ENCODE results near the gene RUBCNL.
"Not testable (repeated sequence)": the region's sequence is repeated elsewhere in the genome, so short reads cannot be mapped to it uniquely, and the experiment has no call there.

RUBCNL gene

DNA sequence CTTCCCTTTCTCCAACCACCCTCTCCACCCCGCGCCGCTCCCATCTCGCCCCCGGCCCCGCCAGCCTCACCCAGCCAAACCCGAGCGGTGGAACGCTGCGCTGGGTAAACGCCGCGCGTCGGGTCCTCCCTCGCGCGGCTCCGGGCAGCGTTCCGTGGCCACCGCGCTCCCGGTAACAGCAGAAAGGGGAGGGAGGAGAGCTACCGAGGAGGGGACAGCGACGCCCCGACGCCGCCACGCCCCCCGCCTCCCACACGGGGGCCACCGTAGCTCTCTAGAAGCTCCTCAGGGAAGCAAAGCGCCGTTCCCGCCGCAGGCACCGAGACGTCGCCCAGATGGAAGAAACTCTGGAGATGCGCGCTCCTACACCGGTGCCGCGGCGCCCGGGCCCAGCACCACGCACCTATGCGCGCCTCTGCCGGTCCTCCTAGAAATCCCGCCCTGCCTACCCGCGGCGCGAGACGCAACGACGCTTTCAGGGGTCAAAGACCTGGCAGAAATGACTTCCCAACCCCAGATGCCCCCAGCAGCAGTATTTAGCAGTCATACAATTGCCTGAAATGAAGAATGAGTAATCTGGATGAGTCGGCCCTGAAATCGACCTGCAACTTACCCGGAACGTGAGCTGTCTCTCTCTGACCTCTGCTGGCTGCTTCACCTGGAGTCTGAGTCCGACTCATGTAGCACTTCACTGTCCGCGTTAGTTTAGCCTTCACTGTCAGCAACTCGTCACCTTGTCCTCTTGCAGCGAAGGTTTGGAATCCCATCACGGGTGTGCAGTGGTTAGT, at the start of gene RUBCNL:
Gene RUBCNL (minus strand): TSS at position 189 of the 788 bp plus-strand sequence. CDS start 14,777 bp downstream, outside the sequence.
- TF ChIP-seq CTCF (IDR thresholded peaks at IDR 0.05; ENCODE audit: insufficient read depth, low read length, poor library complexity, severe bottlenecking) = no peak
- Histone ChIP-seq H3K4me3 (replicated peaks; ENCODE audit: low read depth, low read length) (peak within 1 kb of the TSS; percentile 59), H3K27me3 (replicated peaks; ENCODE audit: control insufficient read depth, insufficient read depth, low read length) (no peaks in the 10 kb centered on the region), H3K36me3 (ENCODE audit: control insufficient read depth, insufficient read depth, low read length) (no peaks in the 10 kb centered on the region)
- DNase-seq (ENCODE audit: extremely low read depth, insufficient read length) = peak; percentile 84

DNA sequence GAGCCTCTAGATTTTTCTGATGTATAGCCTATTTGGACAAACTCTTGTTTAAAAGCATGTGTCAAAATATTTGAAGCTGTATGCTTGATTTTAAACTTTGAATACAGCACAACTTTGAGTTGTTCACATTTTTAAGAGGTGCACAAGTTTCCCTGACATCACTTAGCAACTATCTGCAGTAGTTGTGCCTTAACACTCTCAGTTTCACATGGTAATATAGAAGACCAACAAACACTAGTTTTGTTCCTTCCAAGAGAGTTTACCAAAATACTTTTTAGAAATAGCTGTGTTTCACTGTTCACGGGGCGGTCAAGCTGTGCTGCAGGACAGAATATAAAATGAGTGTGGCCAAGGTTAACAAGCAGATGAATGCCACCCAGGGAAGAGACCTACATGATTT, 42.5 kb upstream of the RUBCNL start:
- H3K4me3 ChIP-seq (replicated peaks; ENCODE audit: low read depth, low read length); DNase-seq (ENCODE audit: extremely low read depth, insufficient read length); H3K36me3 ChIP-seq (ENCODE audit: control insufficient read depth, insufficient read depth, low read length); H3K27me3 ChIP-seq (replicated peaks; ENCODE audit: control insufficient read depth, insufficient read depth, low read length): not testable (repeated sequence)

GRCh38 chr13:46405457-46405856, 18.4 kb upstream of the RUBCNL start:
- DNase-seq (ENCODE audit: extremely low read depth, insufficient read length) = no peak
- Histone ChIP-seq H3K4me3 (replicated peaks; ENCODE audit: low read depth, low read length) (no peak overlapping the region), H3K27me3 (replicated peaks; ENCODE audit: control insufficient read depth, insufficient read depth, low read length) (no peaks in the 10 kb centered on the region), H3K36me3 (ENCODE audit: control insufficient read depth, insufficient read depth, low read length) (no peaks in the 10 kb centered on the region)
- no peak for TF ChIP-seq CTCF (IDR thresholded peaks at IDR 0.05; ENCODE audit: insufficient read depth, low read length, poor library complexity, severe bottlenecking)

DNA sequence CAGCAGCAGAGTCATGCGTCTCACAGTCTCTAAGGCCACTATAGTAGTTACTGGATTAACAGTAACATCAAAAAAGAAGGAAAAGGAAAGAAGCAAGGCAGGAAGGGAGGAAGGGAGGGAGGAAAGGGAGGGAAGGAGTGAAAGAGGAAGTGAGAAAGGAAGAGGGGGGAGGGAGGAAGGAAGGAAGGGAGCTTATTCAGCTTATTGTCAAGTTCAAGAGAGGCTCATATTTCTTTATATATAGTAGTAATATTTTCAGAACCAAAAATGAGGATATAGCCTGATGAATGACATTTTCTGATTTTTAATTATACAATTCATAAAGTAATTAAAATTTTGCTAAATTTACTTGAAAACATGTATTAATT, 17.7 kb upstream of the RUBCNL start:
- no peak for DNase-seq (ENCODE audit: extremely low read depth, insufficient read length)
- no peak overlapping the region for H3K4me3 ChIP-seq (replicated peaks; ENCODE audit: low read depth, low read length)
- no peaks in the 10 kb centered on the region for H3K36me3 ChIP-seq (ENCODE audit: control insufficient read depth, insufficient read depth, low read length)
- no peak for TF ChIP-seq CTCF (IDR thresholded peaks at IDR 0.05; ENCODE audit: insufficient read depth, low read length, poor library complexity, severe bottlenecking)
- H3K27me3 ChIP-seq (replicated peaks; ENCODE audit: control insufficient read depth, insufficient read depth, low read length) = no peaks in the 10 kb centered on the region

DNA sequence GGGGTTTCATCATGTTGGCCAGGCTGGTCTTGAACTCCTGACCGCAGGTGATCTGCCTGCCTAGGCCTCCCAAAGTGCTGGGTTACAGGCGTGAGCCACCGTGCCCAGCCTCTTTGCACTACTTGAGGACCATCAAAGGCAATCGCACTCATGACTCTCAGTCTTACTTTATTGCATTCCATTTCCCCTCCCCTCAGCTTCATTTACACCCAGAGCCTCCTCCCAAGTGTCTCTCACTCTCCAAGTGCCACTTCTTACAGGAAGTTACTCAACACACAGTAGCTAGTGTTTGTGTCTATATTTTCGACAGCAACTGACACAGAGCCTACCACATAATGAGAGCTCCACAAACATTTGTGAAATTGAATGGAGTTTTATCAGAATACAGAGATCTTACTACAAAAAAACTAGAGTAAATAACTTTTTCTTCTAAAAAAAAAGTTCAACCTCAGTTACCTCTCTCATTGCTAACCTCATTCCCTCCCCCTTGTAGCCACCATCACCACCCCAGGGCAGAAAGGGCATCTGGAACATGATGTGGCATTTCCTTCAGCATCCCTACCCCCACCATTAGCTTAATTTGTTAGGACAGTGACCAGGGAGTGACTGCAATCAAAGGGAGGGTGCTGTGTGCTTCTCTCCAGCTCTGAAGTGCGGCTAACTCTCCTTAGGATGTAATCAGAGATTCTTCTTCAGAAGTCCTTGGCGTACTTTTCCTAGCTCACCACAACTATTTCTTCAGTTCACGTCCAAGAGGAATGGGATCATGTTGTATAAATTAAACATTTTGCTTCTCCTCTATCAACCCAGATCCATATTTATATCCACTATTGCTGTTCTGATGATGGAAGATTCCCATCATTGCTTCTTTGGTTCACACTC, 17.0 kb upstream of the RUBCNL start:
- TF ChIP-seq CTCF (IDR thresholded peaks at IDR 0.05; ENCODE audit: insufficient read depth, low read length, poor library complexity, severe bottlenecking) = no peak
- Histone ChIP-seq H3K36me3 (ENCODE audit: control insufficient read depth, insufficient read depth, low read length) (no peaks in the 10 kb centered on the region), H3K4me3 (replicated peaks; ENCODE audit: low read depth, low read length) (no peak overlapping the region), H3K27me3 (replicated peaks; ENCODE audit: control insufficient read depth, insufficient read depth, low read length) (no peaks in the 10 kb centered on the region)
- no peak for DNase-seq (ENCODE audit: extremely low read depth, insufficient read length)

GRCh38 chr13:46402178-46402577, 15.1 kb upstream of the RUBCNL start:
- no peak overlapping the region for H3K4me3 ChIP-seq (replicated peaks; ENCODE audit: low read depth, low read length)
- no peaks in the 10 kb centered on the region for H3K27me3 ChIP-seq (replicated peaks; ENCODE audit: control insufficient read depth, insufficient read depth, low read length)
- TF ChIP-seq CTCF (IDR thresholded peaks at IDR 0.05; ENCODE audit: insufficient read depth, low read length, poor library complexity, severe bottlenecking) = no peak
- no peaks in the 10 kb centered on the region for H3K36me3 ChIP-seq (ENCODE audit: control insufficient read depth, insufficient read depth, low read length)
- DNase-seq (ENCODE audit: extremely low read depth, insufficient read length) = no peak

Measured in GM06990 (cell line).